ENCODE results near the gene SENP1.
A peak's percentile ranks its signal among the peaks of the same experiment; 100 is the strongest.

The SENP1 gene

DNA sequence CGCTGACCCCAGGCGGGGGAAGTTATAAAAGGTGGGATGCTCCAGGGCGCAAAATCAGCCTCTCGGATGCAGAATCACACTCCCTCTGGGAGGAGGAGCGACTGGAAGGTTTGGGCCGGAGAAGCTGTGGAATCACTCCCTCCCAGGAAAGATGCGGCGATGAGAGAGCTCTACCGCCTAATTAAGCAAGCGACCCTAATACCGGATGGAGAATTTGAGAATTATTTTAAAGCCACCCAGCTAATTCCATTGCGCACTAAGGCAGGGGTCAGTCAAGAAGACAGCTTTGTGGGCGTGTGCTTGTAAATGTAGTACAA is 103.5 kb downstream of the SENP1 start:
- peak overlapping the region; percentile 39; the same call in 1 of the 2 replicates for H2AFZ ChIP-seq (ENCODE audit: low read depth)
- no peak overlapping the region for H3K9ac ChIP-seq
- TF ChIP-seq CTCF (conservative IDR thresholded peaks at IDR 0.05; ENCODE audit: low read depth, low read length): no peak
- H3K4me2 ChIP-seq: no peak overlapping the region; the same call in 1 of the 2 replicates
- no peaks in the 10 kb centered on the region for H3K36me3 ChIP-seq (ENCODE audit: insufficient read depth)
- no peak overlapping the region for H3K27ac ChIP-seq
- peaks cover 39% of the 10 kb centered on the region for H3K27me3 ChIP-seq (ENCODE audit: insufficient read depth, low read depth)
- no peaks in the 10 kb centered on the region for H4K20me1 ChIP-seq (ENCODE audit: insufficient read depth)
- no peak overlapping the region for H3K4me3 ChIP-seq (IDR thresholded peaks at IDR 0.05; ENCODE audit: insufficient read depth, low read depth, low read length)
- H3K4me1 ChIP-seq (ENCODE audit: low read depth, poor library complexity, severe bottlenecking): no peaks in the 10 kb centered on the region
- no peaks in the 10 kb centered on the region for H3K79me2 ChIP-seq (ENCODE audit: insufficient read depth, low read depth)

- Histone ChIP-seq H2AFZ (ENCODE audit: low read depth) (peak overlapping the region; percentile 39; the same call in 1 of the 2 replicates), H3K4me1 (ENCODE audit: low read depth, poor library complexity, severe bottlenecking) (no peaks in the 10 kb centered on the region), H4K20me1 (ENCODE audit: insufficient read depth) (no peaks in the 10 kb centered on the region), H3K27me3 (ENCODE audit: insufficient read depth, low read depth) (peaks cover 39% of the 10 kb centered on the region), H3K9ac (no peak overlapping the region), H3K4me2 (peak overlapping the region; percentile 43; the same call in 1 of the 2 replicates), H3K36me3 (ENCODE audit: insufficient read depth) (no peaks in the 10 kb centered on the region), H3K27ac (no peak overlapping the region), H3K4me3 (IDR thresholded peaks at IDR 0.05; ENCODE audit: insufficient read depth, low read depth, low read length) (no peak overlapping the region), H3K79me2 (ENCODE audit: insufficient read depth, low read depth) (no peaks in the 10 kb centered on the region)
- no peak for TF ChIP-seq CTCF (conservative IDR thresholded peaks at IDR 0.05; ENCODE audit: low read depth, low read length)
Measured at GRCh38 chr12:48001505-48002413, 104.1 kb downstream of the SENP1 start.

DNA sequence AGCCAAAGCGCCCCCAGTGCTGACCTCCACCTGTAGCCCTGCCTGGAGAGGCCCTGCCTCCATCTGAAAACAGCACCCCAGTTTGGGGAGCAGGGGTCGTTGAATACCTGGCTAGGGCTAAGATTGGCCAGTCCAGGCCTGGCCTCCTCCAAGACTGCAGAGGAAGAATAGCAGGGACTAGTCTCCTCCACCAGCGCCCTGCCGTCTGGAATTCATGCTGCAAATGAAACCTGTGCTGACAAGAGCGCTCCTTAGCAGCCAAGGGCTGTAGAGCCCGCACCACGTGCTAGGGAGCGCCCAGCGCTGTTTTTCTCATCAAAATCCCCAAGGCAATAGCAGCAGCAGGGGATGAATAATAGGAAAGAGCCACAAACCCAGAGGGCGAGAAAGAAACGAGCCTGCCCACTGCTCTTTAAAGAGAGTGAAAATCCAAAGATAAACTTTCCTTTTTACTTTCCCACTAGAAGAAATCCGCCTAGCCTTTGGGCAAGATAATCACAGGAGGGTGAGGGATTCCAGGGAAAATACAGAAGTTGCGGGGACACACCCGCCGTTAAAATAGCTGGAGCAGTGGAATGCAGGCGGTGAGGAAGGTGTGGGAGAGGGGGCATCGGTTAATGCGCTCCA is 104.9 kb downstream of the SENP1 start:
- peaks cover 39% of the 10 kb centered on the region for H3K27me3 ChIP-seq (ENCODE audit: insufficient read depth, low read depth)

GRCh38 chr12:47999816-48000215 is 106.1 kb downstream of the SENP1 start:
- Histone ChIP-seq H3K36me3 (ENCODE audit: insufficient read depth) (no peaks in the 10 kb centered on the region), H3K4me1 (ENCODE audit: low read depth, poor library complexity, severe bottlenecking) (no peaks in the 10 kb centered on the region), H3K79me2 (ENCODE audit: insufficient read depth, low read depth) (no peaks in the 10 kb centered on the region), H4K20me1 (ENCODE audit: insufficient read depth) (no peaks in the 10 kb centered on the region), H3K4me3 (IDR thresholded peaks at IDR 0.05; ENCODE audit: insufficient read depth, low read depth, low read length) (no peak overlapping the region), H3K4me2 (no peak overlapping the region), H3K27ac (no peak overlapping the region), H3K27me3 (ENCODE audit: insufficient read depth, low read depth) (peaks cover 39% of the 10 kb centered on the region), H3K9ac (no peak overlapping the region), H2AFZ (ENCODE audit: low read depth) (no peak overlapping the region)
- TF ChIP-seq CTCF (conservative IDR thresholded peaks at IDR 0.05; ENCODE audit: low read depth, low read length): no peak

More for the DNA sequence above, 104.9 kb downstream of the SENP1 start:
- no peak for TF ChIP-seq CTCF (conservative IDR thresholded peaks at IDR 0.05; ENCODE audit: low read depth, low read length)
- Histone ChIP-seq H3K36me3 (ENCODE audit: insufficient read depth) (no peaks in the 10 kb centered on the region), H3K4me1 (ENCODE audit: low read depth, poor library complexity, severe bottlenecking) (no peaks in the 10 kb centered on the region), H3K79me2 (ENCODE audit: insufficient read depth, low read depth) (no peaks in the 10 kb centered on the region), H4K20me1 (ENCODE audit: insufficient read depth) (no peaks in the 10 kb centered on the region), H3K9ac (no peak overlapping the region), H3K4me2 (peak overlapping the region; percentile 11; the same call in 1 of the 2 replicates), H3K4me3 (IDR thresholded peaks at IDR 0.05; ENCODE audit: insufficient read depth, low read depth, low read length) (no peak overlapping the region), H3K27ac (no peak overlapping the region), H2AFZ (ENCODE audit: low read depth) (peak overlapping the region; percentile 39; the same call in 1 of the 2 replicates)
